Myometrial cell (primary cell): ENCODE results near the gene REPS1. TPM values are rescaled to one million over a fixed set of nuclear protein-coding genes. Genes with fewer than 3 reads are reported as not detected.

ENCODE experiments used
- total RNA-seq: library from RNA; depleted of rRNA; stranded (reverse); fragments of >200 nt; gene quantifications from 2 replicates; pipeline ENCODE4 v1.2.3, GENCODE V29; 2015

Gene REPS1, protein sequence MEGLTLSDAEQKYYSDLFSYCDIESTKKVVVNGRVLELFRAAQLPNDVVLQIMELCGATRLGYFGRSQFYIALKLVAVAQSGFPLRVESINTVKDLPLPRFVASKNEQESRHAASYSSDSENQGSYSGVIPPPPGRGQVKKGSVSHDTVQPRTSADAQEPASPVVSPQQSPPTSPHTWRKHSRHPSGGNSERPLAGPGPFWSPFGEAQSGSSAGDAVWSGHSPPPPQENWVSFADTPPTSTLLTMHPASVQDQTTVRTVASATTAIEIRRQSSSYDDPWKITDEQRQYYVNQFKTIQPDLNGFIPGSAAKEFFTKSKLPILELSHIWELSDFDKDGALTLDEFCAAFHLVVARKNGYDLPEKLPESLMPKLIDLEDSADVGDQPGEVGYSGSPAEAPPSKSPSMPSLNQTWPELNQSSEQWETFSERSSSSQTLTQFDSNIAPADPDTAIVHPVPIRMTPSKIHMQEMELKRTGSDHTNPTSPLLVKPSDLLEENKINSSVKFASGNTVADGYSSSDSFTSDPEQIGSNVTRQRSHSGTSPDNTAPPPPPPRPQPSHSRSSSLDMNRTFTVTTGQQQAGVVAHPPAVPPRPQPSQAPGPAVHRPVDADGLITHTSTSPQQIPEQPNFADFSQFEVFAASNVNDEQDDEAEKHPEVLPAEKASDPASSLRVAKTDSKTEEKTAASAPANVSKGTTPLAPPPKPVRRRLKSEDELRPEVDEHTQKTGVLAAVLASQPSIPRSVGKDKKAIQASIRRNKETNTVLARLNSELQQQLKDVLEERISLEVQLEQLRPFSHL
- 16.7 and 23.0 TPM in 2 replicates for total RNA-seq

DNA sequence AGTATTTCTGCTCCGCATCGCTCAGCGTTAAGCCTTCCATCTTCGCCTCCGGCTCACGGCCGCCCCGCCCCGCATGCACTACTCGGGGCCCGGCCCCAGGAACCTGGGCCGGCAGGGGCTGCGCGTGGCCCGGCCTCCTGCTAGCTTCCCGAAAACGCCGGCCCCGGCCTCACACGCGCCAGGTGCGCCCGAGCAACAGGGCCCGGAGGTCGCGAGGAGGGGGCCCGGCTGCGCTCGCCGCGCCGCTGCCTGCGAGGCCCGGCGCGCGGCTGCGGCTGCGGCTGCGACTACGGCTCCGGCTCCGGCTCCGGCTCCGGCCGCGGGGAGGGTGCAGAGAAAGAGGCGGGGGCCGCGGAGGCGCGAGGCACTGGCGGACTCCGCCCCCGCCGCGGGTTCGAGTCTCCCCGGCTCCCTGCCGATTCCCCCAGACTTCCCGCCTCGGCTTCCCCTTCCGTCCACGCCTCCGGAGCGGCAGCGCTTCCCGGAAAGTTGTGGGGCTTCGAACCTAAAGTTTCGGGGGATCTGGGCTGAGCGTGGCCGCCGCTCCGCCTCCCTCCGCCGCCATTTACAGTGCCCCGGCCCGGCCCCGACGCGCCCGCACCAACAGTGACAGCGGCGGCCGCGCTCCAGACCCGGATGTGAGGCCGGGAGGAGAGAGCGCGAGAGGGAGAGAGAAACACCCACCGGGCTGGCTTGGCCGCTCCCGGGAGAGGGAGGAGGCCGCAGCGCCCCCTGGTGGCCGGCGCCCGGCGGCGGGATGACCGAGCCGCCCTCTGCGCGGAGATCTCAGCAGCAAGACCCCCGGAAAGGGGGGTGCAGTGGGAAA is at the start of gene REPS1:
Gene REPS1, minus strand, starts transcription at position 611 of the 826 bp plus-strand sequence. Its CDS starts 571 bp downstream, at position 40.

DNA sequence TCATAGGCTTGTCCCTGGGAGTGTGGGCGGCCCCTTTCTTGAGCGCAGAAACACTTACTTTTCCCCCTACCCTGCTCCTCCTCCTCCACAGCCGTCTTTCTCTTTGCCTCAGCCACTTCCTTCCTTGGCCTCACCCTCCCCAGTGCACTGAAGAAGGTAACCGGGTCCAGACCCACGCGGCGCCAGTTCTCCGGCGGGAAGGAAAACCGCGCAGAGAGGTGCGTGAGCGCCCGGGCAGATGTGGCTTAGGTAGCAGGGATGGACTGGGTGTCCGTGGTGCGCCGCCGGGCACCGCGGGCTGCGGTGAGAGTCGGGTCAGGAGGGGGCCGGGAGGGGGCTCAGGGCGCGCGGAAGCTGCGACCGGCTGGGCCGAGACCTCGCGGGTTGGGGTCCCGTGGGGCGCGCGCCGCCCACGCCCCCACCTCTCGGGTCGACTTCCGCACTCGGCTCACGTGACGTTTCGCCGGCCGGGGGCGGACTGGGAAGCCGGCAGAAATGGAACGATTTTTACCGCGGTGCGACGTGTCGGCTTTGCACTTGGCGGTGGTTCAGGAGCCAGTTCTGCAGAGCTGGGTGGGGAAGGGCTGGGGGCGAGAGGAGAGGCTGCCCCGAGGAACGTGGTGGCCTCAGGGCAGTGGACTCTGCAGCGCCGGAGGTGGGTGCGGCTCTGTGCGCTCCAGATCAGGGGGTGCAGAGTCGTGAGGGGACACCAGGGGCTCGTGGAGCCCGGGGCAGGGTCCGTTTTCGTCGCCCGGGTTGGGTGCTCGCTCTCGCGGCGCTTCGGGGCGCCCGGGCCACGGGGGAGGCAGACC is 40.8 kb upstream of the REPS1 start, which contains the start of gene ABRACL:
Gene ABRACL, plus strand, starts transcription at position 88 of the 812 bp plus-strand sequence. CDS start 5,416 bp downstream, outside the sequence.

Other genes starting within 250 kb of the REPS1 start
- 17.0 and 23.9 TPM in 2 replicates for gene CCDC28A, start 214.5 kb downstream of the REPS1 start, total RNA-seq
- not detected in 2 replicates for gene ECT2L, start 192.2 kb downstream of the REPS1 start, total RNA-seq
- 58.1 and 61.4 TPM in 2 replicates for gene ABRACL, start 40.5 kb upstream of the REPS1 start, total RNA-seq
- gene HECA, start 146.8 kb upstream of the REPS1 start, total RNA-seq, result 7.5 and 11.7 TPM in 2 replicates